GM19463 (cell line): ENCODE results near the gene CLCN6.

Experiments used
- ATAC-seq: cut with Tn5 transposase; IDR thresholded peaks from one replicate; pipeline ENCODE4 v1.9.1; 2021; ENCODE audit warnings: mild to moderate bottlenecking, moderate library complexity; ENCODE audit not compliant: unreplicated experiment

The CLCN6 gene

DNA sequence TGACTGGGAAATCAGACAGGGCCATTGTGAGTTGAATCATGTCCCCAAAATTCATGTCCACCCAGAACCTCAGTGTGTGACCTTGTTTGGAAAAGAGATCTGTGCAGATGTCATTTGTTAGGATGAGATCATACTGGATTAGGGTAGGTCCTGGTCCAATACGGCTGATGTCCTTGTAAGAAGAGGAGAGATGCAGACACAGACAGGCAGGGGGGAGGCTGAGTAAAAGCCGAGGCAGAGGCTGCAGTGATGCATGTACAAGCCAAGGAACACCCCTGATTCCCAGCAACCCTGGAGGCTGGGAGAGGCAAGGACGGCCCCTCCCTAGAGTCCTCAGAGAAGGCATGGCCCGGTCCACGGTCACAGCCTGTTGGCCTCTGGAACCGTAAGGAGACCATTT lies 68.6 kb downstream of the CLCN6 start:
- ATAC-seq = no peak

DNA sequence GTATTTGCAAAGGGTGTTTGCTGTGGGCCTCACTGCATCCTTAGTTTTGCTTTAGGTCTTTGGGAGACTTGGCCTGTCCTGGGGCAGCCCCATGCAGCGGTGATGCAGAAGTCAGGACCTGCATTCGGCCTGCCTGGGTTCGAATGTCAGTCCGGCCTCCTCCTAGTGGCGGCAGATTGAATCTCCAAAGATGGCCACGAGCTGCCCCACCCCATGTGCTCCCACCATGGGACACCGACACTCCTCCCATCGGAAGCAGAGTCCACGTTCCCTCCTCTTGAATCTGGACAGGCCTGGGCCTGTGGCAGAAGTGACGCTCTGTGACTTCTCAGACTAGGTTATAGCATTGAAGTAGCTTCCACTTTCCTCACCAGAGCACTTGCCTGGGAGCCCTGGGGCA lies 69.1 kb downstream of the CLCN6 start:
- ATAC-seq = no peak

DNA sequence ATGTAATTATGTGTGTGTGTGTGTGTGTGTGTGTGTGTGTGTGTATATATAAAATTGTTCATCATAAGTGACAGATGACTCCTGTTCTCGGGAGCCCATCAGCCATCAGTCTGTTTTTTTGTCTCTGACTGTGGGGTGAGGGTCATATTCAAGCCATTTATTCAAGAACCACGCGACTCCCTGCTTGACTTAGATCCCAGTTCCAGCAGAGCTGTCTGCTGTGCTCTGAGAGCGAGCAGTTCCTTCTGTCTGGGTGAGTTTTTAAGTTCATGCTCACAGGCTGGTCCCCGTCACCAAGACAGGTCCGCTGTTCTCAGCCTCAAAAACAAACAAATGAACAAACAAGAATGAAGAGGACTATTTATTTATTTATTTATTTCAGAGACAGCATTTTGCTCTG lies 71.1 kb downstream of the CLCN6 start:
- ATAC-seq = no peak

DNA sequence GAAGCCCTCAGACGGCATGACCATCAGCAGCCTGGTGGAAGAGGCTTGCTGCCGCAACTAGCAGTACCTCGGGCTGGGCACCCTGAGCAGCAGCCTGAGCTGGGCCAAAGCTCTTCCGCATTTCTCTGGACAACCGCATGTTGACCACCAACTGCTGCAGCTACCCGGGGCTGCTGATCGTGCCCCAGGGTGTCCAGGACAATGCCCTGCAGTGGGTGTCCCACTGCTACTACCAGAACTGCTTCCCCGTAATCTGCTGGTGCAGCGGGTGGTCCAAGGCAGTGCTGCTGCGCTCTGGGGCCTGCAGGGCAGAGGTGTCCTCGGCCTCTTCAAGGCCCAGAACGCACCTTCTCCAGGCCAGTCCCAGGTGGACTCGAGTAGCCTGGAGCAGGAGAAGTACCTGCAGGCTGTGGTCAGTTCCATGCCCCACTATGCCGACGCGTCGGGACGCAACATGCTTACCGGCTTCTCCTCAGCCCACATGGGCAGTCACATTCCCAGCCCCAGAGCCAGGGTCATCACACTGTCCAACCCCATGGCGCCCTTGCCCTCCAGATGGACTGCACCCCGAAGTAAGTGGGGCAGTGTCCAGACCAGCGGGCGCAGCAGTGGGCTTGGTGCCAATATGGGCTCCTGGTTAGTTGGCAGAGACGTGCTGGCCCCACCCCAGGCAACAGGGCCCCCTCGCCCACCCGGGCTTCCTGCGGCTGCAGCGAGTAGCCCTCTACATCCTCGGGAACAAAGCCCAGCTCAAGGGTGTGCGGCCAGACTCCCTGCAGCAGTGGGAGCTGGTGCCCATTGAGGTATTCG lies 72.3 kb downstream of the CLCN6 start:
- no peak for ATAC-seq

DNA sequence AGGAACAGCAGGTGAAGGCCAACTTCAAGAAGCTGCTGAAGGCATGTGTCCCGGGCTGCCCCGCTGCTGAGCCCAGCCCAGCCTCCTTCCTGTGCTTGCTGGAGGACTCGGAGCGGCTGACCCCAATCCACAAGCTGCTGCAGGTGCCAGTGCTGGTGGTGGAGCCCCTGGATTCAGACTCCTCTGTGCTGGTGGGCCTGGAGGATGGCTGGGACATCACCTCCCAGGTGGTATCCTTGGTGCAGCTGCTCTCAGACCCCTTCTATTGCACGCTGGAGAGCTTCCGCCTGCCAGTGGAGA lies 72.8 kb downstream of the CLCN6 start:
- no peak for ATAC-seq

DNA sequence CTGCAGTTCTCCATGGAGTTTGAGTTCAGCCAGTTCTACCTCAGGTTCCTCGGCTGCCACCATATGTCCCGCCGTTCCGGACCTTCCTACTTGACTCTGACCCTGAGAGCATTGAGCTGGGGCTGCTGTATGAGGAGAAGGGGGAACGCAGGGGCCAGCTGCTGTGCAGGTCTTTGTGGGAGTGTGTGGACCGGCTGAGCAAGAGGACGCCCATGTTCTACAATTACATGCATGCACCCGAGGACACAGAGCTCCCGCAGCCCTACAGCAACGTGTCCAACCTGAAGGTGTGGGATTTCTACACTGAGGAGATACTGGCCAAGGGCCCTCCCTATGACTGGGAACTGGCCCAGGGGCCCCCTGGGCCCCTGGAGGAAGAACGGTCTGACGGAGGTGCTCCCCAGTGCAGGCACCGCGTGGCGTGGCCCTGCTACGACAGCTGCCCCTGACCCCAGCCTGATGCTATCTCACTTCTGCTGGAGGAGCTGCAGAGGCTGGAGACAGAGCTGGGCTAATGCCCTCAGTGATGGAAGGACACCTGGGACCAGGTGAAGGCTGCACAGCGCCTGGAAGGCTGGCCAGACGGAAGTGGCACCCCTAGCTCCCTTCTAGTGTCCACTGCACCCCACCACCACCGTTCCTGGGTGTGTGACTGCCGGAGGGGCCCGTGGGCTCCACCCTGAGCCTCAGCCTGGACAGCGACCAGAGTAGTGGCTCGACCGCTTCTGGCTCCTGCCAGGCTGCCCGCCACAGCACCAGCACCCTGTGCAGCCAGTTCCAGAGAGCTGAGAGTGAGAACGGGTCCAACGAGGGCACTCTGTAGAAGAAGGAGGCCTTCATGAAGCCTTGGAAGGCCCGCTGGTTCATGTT lies 73.6 kb downstream of the CLCN6 start:
- no peak for ATAC-seq

DNA sequence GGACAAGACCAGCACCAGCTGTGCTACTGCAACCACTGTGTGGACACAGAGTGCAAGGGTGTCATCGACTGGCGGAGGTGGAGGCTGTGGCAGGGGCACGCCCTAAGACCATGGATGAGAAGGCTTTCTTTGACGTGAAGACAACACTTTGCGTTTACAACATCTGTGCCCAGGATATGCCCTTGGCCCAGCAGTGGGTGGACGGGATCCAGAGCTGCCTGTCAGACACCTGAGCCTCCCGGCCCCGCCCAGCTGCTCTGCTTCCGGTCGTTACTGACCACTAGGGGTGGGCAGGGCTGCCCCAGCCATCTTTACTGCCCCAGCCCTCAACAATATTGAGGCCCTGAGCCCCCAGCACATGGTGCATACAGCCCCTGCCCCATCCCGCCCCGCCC lies 74.2 kb downstream of the CLCN6 start:
- no peak for ATAC-seq

DNA sequence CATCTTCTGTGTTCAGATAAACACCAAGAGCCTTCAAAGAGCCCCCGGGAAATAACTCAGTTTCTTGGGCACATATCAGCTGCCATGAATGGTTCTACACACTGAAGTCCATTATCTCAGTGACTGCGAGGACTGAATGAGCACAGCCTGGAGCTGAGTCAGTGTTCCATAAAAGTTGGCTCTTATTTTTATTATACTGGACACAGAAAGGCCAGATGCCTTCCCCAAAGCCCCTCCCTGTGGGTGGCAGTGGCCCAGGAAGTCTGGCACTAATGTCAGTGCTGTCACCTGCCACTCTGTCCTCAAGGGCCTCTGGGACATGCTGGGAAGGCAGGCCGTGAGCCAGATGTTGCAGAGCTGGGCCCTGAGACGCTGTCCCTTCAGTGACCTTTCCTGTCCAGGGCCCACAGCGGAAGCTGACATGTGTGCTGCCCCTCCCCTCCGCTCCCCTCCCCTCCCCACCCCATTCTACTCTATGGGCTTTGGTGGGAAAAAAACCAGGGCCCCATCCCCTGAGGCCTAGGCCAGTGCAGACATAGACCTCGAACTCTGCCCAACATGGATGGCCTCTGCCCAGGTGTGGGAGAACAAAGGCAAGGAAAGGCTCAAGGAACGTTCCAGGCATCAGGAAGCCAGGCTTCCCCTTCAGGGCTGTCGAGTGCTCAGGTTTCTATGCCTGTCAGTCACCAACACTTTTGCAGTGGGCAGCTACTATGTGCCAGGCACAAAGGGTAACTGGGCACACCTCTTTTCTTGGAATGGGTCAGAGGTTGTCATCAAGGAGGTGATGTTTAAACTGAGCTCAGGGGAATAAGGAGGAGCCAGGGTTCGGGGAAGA lies 75.1 kb downstream of the CLCN6 start:
- no peak for ATAC-seq

DNA sequence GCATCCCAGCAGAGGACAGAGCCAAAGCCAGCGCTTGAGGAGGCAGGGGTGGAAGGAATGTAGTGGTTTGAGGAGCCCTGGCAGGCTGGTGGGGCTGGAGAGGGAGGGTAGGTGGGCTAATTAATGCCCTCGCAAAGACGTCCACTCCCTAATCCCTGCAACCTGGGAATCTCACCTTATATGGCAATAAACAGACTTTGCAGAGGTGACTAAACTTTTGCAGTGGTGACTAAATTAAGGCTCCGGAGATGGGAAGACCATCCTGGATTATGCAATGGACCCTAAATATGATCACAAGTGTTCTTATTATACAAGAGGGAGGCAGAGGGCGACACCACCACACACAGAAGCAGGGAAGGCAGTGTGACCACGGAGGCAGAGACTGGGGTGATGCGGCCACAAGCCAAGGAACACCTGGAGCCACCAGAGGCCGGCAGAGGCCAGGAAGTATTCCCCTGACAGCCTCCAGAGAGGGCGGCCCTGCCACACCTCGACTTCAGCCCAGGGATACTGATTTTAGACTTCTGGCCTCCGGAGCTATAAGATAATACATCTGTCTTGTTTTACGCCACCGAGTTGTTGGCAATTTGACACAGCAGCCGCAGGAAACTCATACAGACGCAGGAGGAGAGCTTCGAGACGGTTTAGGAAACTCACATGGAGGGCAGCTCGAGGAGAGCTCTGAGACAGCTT lies 75.9 kb downstream of the CLCN6 start:
- no peak for ATAC-seq

DNA sequence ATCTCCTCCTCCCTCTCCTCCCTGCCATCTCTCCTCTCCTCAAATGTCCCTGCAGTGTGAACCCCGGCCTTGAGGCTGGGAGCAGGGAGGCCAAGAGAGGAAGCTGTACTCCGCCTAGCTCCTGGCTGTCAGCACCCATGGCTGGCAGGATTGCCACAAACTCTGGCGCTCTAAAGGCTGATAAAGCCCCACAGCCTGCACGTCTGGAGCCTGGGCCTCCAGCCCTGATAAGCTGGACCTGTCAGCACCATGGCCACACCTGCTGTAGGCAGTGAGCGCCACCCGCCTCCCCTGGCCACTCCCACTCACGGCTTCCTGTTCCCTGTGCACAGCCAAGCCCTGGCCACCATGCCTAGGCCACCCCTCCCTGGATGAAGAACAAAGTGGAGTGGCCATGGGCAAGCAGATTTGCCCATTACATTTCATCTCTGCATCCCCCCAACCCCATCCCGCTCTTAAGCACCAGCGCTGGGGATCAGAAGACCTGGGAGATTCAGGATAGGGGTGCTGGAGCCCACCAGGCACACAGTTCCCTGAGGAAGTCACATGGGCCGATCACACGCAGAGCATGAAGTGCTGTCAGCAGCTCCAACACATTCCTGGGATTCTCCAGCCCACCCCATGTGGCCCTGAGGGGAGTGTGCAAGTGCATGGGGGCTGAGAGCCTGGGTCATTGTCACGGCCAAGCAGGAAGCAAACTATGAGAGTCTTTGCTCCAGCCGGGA lies 77.0 kb downstream of the CLCN6 start:
- ATAC-seq = no peak

DNA sequence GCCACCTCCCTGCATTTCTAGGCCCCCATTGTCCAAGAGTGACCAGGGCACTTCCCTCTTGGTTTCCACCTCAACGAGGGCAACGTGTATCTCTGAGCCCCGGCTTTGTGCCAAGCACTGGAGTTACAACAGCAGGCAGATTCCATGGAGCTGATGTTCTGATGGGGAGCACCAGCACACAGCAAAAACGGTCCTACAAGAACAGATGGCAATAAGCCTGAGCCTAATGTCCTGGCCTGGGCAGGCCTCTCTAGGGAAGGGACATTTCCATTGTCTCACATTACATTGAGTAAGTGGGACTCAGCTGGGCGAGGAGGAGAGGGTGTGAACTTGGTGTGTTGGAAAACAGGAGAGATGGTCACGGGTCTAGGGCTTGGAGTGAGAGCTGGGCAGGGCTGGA lies 79.9 kb downstream of the CLCN6 start:
- ATAC-seq = no peak

DNA sequence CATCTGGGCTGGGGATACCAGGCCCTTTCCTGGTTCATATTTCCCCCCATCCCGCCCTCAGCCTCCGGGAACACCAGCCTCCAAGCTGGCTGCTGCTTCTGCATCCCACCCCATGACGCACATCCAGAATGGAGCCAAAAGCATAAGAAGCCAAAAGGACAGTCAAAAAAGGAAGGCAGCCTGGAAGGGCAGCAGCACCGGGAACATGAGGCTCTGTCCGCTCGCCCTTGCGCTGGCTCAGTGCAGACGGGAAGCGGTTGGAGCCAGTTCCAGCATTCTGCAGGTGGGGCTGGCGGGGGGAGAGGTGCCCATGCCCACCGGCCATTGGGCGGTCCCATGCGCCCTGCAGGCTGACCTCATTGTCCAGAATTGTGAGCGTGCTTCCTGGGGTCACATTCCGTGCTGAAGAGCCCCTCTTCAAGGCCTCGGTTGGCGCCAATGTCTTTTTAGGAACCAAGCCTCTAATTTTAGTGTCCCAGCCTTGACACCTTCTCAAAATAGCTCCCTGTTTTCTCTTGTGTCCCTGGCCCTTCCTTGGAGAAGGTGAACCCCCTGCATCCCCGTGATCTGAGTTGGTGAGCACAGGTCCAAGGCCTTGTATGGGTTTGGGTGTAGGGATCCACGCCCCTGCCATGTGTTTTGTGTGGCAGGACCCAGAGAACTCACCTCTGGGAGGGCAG lies 81.1 kb downstream of the CLCN6 start:
- ATAC-seq = no peak

DNA sequence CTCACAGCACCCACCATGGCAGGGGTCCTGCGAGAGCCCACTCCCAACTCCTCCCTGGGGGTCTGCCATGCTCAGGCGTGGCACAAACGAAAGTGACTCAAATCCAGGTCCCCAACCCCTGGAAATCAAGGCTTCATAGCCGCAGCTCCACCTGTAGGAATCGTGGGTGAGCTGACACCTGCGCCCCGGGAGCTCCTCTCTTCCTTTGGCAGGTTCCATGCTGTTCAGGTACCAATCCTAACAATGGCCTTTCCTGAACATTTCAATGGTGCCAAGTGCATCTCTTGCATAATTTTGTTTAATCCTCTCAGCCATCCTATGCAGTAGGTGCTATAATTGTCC lies 81.6 kb downstream of the CLCN6 start:
- ATAC-seq = no peak

DNA sequence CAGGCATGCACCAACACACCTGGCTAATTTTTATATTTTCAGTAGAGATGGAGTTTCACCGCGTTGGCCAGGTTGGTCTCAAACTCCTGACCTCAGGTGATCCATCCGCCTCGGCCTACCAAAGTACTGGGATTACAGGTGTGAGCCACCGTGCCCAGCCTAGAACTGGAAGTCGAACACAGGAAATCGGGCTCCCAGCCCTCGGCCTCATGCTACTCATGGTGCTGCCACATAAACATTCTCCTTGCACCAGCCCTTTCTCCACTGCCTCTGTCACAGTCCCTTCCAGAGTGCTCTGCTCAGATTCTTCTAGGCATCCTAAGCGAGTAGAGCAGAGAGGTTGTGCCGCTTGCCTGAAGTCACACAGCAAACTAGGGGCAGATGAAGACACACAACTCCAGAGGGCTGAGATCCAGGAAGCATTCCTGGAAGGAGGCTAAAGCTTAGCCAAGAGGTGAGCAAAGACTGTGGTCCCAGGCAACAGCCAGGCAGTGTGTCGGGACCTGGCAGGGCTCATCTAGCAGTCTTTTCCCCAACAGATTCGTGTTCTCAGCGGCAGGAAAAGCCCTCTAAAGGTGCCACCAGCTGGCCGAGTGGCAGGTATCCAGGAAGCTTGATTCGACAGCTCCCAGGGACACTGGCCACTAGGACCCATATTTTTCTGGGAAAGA lies 82.3 kb downstream of the CLCN6 start:
- no peak for ATAC-seq

DNA sequence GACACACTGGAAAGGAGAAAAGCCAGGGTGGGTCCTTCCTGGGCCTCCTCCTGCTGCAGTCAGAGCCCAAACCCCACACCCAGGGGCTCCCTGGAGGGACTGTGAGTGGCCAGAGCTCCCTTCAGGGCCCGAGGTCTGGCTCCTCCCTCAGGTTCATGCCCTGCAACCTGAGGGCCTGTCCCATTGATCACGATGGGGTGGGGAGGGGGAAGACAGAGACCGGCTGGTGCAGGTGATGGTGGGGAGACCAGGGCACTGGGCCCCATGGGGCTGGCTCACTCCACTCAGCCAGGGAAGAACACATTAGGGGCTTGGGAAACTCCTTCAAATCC lies 82.9 kb downstream of the CLCN6 start:
- no peak for ATAC-seq

DNA sequence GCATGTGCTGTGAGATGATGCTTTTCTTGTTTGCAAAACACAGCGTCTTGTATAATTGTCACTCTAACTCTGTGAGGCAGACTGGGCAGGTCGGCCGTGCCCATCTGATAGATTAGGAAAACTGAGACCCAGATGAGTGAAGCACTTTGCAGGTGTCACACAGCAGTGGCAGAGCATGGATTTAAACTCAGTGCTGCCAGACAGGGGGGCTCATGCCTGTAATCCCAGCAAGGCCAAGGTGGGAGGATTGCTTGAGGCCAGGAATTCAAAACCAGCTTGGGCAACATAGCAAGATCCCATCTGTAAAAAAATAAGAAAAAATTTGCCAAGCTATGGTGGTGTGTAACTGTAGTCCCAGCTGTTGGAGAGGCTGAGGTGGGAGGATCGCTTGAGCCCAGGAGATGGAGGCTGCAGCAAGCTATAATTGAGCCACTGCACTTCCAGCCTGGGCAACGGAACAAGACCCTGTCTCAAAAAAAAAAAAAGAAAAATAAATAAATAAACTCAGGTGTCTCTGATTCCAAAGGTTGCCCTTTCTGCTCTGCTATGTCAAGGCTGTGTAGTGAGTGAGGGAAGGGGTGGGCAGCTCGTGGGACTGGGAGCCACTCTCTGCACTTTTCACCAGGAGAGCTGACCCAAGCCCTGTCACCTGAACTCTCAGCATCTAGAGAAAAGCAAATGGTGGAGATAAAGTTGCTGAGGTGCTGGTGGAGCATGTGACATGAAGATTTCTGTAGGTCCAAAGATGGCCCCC lies 85.6 kb downstream of the CLCN6 start:
- ATAC-seq = no peak
